NB4 (cell line): ENCODE results near the gene BLOC1S1.

Experiments used
- MYC ChIP-seq: IDR thresholded peaks from 2 replicates; pipeline ENCODE4 v1.6.1; 2011; ENCODE audit warnings: low read depth, low read length
- POLR2A ChIP-seq: IDR thresholded peaks from 2 replicates; pipeline ENCODE4 v1.6.1; 2011; ENCODE audit warnings: mild to moderate bottlenecking; ENCODE audit not compliant: insufficient read length; ENCODE audit errors: extremely low read depth
- TF ChIP-seq, protein P1 (sequence below): IDR thresholded peaks from one replicate; pipeline ENCODE4 v1.5.1; 2012; ENCODE audit warnings: low read depth, low read length

DNA sequence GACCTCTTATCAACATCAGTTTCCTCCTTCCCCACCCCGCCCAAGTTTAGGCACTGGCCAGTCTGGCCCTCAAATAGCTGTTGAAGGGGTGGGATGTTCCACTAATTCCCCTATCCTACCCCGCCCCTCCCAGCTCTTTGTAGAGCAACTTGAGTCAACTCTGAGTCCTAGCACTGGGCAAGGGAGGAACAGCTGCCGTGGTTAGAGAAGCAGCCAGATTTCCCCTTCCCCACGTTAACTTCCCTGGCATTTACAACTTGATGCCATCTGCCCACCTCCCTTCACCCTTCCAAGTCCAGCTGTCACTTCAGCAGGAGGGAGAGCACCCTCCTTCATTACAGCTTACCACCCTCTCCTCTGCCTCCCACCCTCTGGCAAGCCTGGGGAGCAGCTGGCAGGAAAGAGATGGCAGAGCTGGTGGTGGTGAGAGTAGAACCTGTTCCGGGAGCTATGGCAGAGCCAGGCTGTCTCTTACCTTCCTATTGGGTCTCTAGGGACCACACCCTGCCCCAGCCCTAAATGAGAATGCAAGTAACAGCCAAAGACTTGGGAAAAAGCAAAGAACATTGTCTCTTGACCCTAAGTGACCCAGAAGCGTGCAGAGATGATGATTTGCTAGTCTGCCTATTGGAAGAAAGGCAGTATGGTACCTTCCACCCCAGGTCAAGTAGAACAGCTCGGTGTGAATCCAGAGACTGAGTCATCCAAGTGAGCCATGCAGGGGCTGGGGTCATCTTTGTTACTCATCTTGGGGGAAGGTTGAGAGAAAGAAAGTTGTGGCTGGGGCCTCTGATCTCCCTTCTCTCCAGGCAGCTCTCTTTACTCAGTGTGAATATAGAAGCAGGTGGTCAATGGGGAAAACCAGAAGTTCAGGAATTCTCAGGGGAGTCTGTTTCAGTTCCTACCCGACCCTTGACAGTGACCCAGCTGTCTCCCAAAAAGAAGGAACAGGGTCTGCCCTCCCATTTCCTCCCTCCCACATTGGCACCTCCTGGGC lies 1.5 kb downstream of the BLOC1S1 start:
- TF ChIP-seq, protein P1, sequence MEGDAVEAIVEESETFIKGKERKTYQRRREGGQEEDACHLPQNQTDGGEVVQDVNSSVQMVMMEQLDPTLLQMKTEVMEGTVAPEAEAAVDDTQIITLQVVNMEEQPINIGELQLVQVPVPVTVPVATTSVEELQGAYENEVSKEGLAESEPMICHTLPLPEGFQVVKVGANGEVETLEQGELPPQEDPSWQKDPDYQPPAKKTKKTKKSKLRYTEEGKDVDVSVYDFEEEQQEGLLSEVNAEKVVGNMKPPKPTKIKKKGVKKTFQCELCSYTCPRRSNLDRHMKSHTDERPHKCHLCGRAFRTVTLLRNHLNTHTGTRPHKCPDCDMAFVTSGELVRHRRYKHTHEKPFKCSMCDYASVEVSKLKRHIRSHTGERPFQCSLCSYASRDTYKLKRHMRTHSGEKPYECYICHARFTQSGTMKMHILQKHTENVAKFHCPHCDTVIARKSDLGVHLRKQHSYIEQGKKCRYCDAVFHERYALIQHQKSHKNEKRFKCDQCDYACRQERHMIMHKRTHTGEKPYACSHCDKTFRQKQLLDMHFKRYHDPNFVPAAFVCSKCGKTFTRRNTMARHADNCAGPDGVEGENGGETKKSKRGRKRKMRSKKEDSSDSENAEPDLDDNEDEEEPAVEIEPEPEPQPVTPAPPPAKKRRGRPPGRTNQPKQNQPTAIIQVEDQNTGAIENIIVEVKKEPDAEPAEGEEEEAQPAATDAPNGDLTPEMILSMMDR: no peak
- no peak for TF ChIP-seq POLR2A
- TF ChIP-seq MYC: no peak
